Fibroblast of lung (primary cell): ENCODE results near the gene FNDC3B.

ENCODE experiments used
- EZH2 ChIP-seq: IDR thresholded peaks from 2 replicates; pipeline ENCODE4 v1.5.1; 2012; ENCODE audit warnings: low read length, control low read depth, mild to moderate bottlenecking; ENCODE audit errors: missing control alignments
- TF ChIP-seq, protein P1 (sequence below), 2 donors: IDR thresholded peaks in 1 of 2; conservative IDR thresholded peaks in 1 of 2; 1 replicate in 1 of 2; 2 replicates in 1 of 2; pipeline ENCODE4 v1.5.1; 2011 to 2012; ENCODE audit warnings: low read length in 2 of 2, control low read depth in 1 of 2, inconsistent platforms in 1 of 2, low read depth in 1 of 2, mild to moderate bottlenecking in 1 of 2

DNA sequence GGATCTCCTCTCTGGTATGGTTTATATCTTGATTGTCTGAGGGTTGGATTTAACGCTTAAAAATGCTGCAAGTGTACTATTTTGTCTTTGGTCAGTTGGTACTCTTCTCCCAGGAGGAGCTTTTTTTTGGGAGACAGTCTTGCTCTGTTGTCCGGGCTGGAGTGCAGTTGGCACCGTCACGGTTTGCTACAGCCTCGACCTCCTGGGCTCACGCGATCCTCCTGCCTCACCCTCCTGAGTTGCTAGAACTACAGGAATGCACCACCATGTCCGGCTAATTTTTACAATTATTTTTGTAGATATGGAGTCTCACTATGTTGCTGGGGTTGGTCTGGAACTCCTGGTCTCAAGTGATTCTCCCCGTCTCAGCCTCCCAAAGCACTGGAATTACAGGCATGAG is 89.5 kb downstream of the FNDC3B start:
- TF ChIP-seq EZH2 = no peak
- TF ChIP-seq, protein P1, sequence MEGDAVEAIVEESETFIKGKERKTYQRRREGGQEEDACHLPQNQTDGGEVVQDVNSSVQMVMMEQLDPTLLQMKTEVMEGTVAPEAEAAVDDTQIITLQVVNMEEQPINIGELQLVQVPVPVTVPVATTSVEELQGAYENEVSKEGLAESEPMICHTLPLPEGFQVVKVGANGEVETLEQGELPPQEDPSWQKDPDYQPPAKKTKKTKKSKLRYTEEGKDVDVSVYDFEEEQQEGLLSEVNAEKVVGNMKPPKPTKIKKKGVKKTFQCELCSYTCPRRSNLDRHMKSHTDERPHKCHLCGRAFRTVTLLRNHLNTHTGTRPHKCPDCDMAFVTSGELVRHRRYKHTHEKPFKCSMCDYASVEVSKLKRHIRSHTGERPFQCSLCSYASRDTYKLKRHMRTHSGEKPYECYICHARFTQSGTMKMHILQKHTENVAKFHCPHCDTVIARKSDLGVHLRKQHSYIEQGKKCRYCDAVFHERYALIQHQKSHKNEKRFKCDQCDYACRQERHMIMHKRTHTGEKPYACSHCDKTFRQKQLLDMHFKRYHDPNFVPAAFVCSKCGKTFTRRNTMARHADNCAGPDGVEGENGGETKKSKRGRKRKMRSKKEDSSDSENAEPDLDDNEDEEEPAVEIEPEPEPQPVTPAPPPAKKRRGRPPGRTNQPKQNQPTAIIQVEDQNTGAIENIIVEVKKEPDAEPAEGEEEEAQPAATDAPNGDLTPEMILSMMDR (conservative IDR thresholded peaks at IDR 0.05 in 1 of 2, IDR thresholded peaks at IDR 0.05 in 1 of 2; ENCODE audit: low read depth in 1 of 2, low read length in 2 of 2) = no peak
